GM18499 (cell line): Measurements from ENCODE around the gene ELOA.

Source experiments
- ATAC-seq: cut with Tn5 transposase; IDR thresholded peaks from one replicate; pipeline ENCODE4 v1.9.1; 2021; ENCODE audit warnings: moderate number of reproducible peaks; ENCODE audit not compliant: insufficient read depth, unreplicated experiment

The ELOA gene, protein sequence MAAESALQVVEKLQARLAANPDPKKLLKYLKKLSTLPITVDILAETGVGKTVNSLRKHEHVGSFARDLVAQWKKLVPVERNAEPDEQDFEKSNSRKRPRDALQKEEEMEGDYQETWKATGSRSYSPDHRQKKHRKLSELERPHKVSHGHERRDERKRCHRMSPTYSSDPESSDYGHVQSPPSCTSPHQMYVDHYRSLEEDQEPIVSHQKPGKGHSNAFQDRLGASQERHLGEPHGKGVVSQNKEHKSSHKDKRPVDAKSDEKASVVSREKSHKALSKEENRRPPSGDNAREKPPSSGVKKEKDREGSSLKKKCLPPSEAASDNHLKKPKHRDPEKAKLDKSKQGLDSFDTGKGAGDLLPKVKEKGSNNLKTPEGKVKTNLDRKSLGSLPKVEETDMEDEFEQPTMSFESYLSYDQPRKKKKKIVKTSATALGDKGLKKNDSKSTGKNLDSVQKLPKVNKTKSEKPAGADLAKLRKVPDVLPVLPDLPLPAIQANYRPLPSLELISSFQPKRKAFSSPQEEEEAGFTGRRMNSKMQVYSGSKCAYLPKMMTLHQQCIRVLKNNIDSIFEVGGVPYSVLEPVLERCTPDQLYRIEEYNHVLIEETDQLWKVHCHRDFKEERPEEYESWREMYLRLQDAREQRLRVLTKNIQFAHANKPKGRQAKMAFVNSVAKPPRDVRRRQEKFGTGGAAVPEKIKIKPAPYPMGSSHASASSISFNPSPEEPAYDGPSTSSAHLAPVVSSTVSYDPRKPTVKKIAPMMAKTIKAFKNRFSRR

DNA sequence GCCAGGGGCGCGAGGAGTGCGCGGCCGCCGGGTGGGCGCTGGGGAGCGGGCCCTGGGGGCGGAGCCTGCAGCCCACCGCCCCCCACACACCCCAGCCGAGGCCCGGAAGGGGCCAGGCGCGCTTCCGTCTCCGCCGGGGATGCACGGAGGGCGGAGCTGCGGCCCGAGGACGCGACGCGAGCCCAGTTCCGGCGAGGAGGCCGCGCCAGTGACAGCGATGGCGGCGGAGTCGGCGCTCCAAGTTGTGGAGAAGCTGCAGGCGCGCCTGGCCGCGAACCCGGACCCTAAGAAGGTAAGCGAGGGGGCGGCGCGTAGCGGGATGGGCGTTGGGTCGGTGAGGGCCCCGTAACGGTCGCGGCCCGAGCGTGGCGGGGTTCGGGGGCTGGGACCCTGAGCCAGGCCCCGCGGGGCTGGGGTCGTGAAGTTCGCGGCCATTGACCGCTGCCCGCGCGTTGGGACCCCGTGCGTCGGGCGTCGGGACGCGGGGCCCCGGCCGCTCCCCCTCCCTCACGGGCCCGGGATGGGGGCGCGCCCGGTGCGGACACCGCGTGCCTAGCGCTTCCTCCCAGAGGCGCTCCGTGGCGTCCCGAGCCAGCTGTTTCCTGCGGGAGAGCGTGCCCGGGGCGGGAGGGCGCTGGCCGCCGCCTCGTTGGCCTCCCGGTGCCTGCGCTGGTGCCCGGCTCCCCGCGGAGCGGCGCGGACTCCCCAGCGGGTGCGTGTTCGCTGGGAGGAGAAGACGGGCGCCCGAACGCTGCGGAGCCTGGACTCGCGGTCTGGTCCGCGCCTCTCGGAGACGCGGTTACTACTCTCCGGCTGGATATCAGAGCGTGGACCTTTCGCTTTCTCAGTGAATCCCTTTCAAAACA, at the start of gene ELOA:
Gene ELOA, plus strand, starts transcription at position 185 of the 866 bp plus-strand sequence. Its CDS starts 33 bp downstream, at position 218.
- peak; percentile 52 for ATAC-seq

DNA sequence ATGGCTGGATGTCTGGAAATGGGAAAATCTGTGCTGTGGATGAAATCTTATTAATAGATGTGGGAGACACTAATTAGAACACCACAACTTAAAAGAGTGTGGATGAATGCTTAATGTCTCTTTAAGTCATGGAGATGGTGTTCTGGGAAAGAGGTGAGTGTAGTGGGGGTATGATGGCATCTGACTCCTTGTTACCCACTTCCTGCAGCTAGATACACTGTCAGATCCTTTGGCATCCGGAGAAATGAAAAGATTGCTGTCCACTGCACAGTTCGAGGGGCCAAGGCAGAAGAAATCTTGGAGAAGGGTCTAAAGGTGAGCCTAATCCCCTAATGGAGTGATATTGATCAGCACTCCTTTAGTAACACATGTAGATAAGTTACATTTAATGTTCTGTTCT, 49.7 kb upstream of the ELOA start:
- ATAC-seq: no peak

DNA sequence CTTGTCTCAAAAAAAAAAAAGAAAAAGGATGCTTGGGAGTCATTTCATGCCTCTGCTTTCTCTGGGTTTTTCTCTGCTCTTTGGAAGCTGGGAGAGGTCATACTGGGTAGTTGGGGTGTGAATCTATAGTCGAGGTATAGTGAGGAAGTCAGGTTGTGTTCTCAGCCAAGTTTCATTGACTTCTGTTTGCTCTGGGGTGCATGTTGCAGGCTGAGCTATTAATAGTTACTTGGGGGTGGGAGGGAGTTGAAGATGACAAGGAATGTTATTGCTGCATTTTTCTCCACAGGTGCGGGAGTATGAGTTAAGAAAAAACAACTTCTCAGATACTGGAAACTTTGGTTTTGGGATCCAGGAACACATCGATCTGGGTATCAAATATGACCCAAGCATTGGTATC, 48.9 kb upstream of the ELOA start:
- no peak for ATAC-seq

DNA sequence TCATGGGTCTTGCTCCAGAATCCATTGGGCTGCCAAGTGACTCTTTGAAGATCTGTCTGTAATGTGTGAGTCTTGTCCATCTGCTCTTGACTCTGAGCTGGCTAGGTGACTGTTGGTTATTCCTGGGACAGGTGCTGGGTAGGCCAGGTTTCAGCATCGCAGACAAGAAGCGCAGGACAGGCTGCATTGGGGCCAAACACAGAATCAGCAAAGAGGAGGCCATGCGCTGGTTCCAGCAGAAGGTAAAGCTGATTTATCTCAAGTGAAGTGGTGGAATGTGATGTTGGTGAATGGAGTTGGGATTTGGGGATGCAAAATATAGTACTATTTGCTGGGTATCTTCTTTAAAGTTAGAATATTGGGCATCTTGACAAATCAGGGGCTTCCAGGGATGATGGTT, 47.6 kb upstream of the ELOA start:
- ATAC-seq: no peak

DNA sequence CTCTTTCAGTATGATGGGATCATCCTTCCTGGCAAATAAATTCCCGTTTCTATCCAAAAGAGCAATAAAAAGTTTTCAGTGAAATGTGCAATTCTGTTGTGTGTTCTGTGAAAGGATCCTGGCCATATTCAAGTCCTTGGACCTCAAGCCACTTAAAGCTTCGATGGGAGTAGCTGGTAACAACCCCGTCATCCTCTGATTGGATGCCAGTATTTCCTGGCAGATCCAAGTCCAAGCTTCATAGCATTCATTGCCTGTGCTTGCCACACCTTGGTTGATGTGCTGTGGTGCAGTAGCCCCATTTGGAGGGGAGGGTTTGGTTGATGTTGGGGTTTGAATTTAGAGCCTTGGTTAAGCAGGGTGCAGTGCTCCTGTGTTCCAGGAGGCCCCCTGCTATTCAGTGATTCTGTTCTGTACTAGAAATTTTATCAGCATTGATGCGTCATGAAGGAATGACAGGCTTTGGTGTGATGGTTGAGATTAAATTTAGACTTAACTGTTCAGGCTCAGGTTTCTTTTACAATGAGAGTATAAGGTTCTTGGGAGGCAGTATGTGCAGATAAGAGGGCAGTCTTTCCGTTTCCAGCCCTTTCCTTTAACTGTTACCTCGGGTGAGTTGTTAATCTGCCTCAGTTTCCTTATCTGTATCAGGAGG, 46.8 kb upstream of the ELOA start:
- no peak for ATAC-seq

DNA sequence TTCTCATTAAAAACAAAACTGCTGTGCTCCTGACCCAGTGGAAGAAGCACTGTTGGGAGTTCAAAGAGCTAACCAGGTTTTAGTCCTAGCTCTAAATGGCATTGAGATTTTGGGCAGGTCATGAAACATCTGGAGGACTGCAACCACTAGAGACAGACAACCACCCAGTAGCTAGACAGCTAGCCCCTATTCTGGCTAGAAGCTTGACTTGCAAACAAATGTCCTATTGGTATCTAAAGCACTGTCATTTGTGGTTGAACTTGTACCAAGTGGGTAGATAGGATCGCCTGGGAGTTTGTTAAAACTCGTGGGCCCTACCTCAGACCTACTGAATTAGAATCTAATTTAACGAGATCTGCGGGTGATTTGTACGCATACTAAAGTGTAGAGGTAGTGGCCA, 44.8 kb upstream of the ELOA start:
- ATAC-seq: no peak

DNA sequence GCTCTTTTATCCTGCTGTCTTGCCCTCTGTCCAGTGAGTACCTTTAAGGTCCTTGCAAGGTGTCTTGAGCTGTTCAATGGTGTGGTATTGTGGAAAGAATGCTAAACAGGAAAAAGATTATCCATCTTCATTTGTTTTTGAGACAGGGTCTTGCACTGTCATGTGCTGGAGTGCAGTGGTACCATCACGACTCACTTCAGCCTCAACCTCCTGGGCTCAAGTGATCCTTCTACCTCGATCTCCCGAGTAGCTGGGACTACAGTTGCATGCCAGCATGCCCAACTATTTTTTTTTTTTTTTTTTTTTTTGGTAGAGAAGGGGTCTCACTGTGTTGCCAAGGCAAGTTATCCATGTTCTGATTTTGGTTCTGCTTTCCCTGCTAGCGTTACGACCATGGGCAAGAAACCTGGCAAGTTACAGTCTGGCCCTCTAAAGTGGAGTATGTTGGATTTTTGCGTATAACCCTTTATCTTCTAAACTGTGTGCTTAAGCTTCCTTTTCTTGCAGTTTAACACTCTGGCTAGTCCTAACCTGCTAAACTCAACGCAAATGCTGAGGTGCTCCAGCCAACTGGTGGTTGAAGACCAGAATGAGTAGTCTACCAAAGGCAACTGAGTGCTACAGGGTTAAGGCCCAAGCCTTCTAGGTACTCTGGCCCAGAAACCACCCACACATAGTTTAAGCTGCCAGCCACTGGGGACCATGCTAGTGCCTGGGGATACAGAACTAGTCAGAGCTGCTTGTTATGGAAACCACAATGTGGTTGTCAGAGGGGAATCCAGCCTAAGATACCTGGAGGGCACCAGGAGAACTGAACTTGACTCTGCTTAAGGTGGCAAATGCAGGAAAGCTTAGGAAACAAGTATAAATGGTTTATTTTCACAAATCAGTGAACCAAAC, 43.7 kb upstream of the ELOA start:
- ATAC-seq: no peak

DNA sequence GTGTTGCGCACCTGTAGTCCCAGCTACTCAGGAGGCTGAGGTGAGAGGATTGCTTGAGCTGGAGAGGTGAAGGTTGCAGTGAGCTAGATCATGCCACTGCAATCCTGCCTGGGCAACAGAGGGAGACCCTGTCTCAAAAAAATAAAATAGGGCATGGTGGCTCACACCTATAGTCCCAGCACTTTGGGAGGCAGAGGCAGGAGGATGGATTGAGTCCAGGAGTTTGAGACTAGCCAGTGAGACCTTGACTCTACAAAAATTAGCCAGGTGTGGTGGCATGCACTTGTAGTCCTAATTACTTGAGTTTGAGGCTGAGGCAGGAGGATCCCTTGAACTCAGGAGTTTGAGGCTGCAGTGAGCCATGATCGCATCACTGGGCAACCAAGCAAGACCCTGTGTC, 42.0 kb upstream of the ELOA start:
- ATAC-seq: no peak

DNA sequence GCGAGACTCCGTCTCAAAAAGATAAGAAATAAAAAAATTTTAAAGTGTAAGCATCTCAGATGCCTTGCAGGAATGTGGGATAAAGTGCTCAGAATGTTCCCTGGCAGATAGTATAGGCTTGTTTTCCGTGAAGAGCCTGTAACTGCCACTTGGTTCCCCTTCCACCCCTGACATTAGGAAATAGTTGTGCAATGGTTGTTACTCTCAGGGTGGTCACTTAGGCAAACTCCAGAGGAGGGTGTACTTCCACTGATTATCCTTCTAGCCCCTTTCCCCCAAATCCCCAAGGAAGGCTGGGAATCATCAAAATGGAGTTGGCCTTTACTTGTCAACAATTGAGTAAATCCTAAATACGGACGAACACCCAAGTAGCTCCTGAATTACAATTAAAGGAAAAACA, 41.3 kb upstream of the ELOA start:
- ATAC-seq: no peak

DNA sequence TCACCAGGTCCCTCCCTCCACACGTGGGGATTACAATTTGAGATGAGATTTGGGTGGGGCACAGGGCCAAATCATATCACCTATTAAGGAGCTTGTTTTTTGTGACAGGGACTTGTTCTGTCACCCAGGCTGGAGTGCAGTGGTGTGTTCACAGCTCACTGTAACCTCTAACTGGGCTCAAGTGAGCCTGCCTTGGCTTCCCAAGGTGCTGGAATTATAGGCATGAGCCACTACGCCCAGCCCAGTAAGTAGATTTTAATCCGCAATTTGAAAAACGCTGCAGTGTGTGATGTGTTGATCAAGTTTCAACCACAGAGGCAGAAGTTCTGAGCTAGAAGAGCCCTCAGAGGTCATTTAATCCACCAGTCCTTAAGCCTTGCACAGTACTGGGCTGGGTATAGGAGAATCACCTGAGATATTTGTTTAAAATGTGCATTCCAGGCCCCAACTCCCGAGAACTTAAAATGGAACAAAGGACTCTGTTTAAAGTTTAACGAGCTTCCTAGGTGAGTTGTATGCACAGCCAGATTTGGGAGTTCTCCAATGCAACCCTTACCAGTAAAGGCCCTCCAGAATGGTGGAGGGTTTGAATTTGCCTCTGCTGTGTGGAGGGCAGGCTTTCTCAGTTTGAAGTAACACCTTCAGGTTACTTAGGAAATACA, 38.3 kb upstream of the ELOA start:
- ATAC-seq: no peak

DNA sequence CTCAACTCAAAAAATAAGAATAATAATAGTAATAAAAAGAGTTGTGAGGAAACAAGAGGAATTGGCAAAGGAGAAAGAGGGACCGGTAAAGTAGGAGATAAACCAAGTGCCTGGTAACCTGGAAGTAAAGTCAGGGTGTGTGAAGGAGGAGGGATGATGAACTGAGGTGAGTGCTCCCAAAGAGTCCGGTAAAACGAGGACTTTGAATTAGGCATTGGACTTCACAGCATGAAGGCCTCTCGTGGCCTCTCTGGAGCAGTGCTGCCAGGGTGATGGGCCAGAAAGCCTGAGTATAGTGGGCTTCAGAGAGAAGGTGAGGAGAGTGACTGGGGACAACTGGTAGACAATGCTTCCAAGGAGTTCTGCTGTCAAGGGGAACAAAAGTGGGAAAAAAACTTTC, 34.0 kb upstream of the ELOA start:
- ATAC-seq: no peak

DNA sequence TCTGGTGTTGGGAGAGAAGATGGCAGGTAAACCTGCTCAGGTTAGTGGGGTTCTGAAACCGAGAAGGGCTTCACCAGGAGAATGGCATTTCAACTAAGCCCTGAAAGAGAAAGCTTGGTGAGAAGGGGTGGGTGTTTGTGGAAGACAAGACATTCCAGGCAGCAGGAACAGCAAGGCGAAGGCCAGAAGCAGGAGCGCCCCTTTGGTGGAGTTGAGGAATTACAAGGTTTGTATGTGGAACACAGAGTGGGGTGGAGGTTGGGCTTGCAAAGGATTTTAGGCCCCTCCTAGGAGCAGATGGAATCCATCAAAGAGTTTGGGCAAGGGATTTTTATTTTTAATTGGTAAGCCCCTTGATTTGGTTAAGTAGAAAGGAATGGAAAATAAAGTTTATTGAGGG, 24.8 kb upstream of the ELOA start:
- ATAC-seq: no peak

DNA sequence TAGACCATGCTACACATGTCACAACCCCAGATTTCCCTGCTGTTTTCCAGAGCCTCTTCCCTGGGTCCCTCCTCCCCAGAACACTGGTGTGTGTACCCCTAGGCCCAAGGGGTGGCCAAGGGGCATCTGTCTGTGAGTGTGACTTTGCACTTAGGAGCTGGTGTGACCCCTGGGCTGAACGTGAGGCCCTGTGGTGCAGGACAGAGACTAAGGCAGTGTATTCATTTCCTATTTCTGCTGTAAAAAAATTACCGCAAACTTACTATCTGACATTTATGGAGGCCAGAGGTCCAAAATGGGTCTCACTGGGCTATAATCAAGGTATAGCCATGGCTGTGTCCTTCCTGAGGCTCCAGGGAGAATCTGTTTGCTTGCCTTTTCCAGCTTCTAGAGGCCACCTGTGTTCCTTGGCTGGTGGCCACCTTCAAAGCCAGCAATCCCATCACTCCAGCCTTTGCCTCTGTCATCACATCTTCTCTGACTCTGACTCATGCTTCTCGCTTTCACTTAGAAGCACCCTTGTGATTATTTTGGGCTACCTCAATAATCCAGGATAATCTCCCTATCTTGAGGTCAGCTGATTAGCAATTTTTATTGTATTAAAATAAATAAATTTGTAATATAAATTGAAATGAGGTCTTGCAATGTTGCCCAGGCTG, 24.0 kb upstream of the ELOA start:
- no peak for ATAC-seq

DNA sequence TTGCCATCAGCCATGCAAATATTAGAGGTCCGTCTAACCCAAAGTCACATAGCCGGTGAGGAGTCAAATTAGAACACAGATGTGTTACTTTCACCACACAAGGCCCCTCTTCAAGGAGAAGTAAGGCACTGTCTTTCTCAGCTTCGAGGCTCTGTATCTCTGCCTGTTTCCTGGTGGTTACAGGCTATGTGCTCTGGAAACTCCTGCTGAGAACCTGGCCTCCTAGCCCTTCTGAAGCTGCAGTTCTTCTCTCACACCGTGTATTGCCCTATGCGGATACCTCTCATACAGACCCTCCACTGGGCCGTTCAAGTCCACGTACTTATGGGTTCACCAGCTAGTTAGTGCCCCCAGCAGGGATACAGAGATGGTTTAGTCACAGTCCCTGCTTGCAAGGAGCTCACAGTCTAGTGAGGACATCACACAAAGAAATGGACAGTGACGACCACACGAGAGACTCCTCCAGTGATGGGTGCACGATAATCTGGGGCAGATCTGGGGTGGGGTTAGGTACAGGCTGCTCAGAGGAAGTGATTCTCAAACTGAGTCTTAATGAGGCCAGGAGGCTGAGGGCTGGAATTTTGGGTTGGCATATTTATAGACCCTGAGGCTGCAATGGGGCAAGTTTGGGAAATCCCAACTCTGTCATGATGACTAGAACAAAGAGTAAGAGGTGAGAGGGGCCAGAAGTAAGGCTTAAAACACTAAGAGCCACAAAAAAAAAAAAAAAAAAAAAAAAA, 22.8 kb upstream of the ELOA start:
- peak; percentile 36 for ATAC-seq

DNA sequence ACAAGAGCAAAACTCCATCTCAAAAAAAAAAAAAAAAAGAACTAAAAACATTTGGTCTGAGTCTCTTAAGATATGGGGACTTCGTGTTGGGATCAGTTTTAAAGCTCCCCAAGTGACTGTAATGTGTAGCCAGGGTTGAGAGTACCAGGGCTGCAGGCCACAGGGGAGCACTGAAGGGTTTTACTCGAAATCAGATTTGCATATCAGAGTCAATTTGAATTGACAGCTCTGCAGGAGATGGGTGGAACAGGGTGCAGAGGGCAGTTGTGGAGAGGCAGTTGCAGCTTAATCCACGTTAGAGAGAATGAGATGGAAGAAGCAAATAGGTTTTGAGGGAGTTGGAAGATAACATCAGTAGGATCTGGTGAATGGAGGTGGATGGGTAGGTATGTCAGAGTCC, 20.6 kb upstream of the ELOA start:
- no peak for ATAC-seq

DNA sequence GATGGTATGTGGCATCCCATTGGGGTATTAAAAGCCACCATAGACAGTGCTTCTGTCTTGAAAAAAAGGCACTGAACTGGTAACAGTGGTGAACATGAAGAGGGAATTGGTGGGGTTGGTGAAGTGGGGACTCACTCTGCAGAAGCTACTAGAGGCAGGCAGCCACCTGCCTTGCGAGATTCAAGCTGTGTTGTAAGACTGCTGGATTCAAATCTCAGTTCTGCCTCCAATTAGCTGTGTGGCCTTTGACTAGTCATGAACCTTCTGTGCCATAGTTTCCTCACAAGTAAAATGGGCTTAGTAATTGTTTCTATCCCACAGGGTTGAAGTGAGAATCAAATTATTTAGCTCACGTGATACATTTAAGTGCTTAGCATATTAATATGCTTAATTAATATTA, 16.6 kb upstream of the ELOA start:
- ATAC-seq: no peak

DNA sequence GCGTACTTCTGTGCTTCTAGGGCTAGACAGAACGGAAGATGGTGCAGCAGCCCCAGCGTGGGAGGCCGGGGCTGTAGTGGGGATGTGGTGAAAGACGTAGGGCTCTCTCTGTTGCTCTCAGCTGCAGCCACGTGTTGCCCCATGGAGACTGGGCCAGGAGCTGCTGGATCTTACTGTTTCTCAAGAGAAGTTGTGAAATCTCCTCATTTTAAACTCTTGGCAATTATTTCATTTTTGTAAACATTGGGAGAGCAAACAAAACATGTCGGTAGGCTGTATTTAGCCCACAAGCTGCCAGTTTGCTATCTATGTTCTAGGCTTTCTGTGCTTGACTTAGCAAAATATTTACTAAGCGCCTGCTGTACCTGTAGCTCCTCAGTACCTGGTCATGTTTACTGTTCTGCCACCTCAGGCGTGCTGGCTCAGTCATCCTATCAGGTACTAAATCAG, 15.9 kb upstream of the ELOA start:
- no peak for ATAC-seq
